G401.6 (cell line): ENCODE measurements around the gene NAV3.
"Not testable (repeated sequence)": the region's sequence is repeated elsewhere in the genome, so short reads cannot be mapped to it uniquely, and the experiment has no call there.

Experiments used
- FAIRE-seq: peaks from 2 replicates; lab custom pipeline; 2012; peaks lifted over from hg19 to GRCh38; lab: Jason Lieb, UNC

The NAV3 gene

DNA sequence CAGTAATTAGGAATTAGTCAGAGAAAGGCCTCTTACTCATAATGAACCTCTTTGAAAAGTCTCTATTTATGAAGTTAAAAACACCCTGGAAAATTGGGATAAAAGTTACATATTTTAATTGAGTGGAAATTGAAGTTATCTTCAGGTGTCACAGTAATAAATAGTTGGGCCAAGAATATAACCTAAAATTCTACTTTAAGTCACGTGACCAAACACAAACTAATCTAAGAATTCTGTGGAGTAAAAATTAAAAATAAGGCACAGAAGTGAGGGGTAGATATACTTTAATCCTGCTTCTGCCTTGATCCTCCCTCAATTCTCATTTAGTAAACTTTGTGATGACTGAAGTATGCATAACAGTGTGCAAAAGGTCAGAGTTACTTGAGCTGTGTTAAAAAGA, 226.4 kb downstream of the NAV3 start:
- no peak for FAIRE-seq

DNA sequence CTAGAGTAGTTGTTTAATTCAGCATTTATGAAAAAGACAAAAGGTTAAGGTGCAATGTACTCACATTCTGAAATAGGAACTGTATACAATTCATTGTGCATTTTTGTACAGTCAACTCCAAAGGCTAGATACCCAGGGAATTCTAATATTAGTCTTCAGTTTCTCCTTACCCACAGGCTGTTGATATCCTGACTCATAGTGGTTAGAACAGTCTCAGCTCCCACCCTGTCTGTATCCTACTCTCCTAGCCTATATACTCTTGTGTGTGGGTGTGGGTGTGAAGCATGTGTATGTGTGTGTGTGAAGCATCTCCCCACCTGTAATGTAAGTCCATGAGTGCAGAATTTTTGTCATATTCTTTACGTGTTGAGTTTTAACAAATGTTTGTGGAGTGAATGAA, 229.5 kb downstream of the NAV3 start:
- FAIRE-seq: no peak

GRCh38 chr12:78062786-78063185, 232.1 kb downstream of the NAV3 start:
- FAIRE-seq: no peak

DNA sequence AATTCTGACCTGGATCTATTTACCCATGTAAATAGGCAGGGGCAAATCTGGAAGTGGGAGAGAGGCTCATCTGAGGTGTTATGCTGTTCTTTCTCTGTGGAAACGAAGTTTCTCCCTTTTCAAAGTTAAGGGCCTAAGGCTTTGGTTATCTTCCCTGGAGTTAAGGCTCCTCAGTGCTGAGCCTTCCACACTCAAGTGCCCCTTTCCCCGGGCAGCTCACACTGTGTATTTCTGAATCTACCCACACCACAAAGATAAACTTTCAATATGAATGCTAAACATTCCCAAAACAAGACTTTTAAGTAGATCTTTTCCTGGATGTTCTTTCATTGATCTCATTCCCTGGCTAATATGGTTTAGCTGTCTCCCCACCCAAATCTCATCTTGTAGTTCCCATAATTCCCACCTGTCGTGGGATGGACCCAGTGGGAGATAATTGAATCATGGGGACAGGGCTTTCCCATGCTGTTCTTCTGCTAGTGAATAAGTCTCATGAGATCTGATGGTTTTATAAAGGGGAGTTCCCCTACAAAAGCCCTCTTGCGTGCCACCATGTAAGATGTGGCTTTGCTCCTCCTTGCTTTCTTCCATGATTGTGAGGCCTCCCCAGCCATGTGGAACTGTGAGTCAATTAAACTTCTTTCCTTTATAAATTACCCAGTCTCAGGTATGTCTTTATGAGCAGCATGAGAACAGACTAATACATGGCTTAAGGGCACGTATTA, 251.1 kb downstream of the NAV3 start:
- FAIRE-seq: no peak

DNA sequence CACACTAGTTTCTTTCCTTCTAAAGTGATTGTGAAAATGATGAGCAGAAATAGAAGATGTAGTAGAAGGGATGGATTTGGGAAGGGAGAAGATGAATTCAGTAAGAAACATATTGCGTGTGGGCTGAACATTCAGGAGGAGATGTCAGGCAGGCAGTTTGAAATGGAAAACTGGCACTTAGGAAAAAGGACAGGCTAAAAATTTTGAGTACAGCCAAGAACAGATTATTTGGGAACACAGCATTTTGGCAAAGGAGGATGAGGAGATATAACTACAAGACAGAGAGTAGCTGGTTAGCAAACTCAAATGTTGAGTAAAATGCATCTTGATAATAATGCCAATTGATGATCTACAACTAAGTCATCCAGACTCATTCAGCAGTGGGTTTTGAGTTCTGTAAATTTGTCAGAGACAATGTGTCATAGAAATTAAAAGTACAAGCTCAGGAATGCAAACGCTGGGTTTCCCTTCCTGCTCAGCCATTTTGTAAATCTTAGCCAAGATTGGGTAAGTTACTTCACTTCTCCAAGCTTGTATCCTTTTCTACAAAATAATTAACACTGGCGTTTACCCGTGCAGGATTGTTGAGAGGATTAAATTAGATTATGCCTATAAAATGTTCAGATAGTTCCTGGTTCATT, 255.0 kb downstream of the NAV3 start:
- no peak for FAIRE-seq

GRCh38 chr12:78086553-78087362, 256.1 kb downstream of the NAV3 start:
- FAIRE-seq: no peak

DNA sequence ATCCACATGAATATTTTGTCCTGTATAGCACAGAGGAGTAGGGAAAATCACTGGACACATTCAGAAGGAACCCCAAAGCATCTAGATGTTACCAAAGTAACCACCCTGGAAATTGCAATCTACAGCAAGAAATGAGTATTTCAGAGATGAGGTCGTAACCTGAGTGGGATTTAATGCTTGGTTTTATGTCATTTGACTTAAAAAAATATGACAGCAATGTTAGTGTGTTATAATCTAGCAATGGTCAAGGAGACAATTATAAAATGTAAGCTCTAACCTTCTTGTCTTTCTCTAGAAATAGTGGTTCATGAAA, 256.6 kb downstream of the NAV3 start:
- FAIRE-seq: no peak

- FAIRE-seq: no peak
These were observed 257.7 kb downstream of the NAV3 start for GRCh38 chr12:78088391-78088832.

GRCh38 chr12:78090266-78090665, 259.6 kb downstream of the NAV3 start:
- FAIRE-seq: no peak

- FAIRE-seq: no peak
These were observed 264.9 kb downstream of the NAV3 start for GRCh38 chr12:78095623-78096022.

DNA sequence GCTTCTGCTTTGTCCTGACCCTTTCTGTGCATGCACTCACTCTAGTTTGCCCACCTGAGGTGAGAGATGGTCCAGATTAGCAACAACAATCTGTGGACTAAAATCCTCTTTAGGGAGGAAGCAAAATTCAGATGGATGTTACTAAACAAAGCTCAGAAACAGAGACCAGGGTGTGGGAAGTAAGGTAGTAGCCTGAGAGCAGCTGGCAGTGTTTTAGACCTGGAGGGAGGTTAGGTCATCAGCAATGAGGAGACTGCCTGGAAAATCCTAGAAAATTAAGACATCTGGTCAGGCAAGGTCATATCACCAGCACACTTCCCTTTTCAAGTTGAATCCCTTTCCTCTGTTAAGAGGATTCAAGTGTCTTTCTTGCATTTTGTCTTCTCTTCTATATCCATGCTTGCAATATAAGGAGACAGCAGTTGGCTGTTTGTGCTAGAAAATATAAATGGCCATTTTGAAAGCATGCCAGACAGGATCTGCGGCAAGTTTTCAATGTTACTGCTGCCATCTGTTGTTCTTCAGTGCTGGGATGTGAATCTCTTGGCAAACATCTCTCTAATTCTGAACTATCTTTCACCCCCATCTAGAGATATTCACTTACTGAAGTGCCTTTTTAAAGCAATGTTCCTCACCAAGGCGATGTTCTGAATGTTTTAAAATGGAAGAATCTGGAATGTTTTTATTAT, 266.4 kb downstream of the NAV3 start:
- no peak for FAIRE-seq

GRCh38 chr12:78099806-78100205, 269.1 kb downstream of the NAV3 start:
- no peak for FAIRE-seq

- FAIRE-seq: no peak
These were observed 270.6 kb downstream of the NAV3 start for GRCh38 chr12:78101113-78101876.

- FAIRE-seq: no peak
These were observed 271.4 kb downstream of the NAV3 start for GRCh38 chr12:78101946-78102635.

DNA sequence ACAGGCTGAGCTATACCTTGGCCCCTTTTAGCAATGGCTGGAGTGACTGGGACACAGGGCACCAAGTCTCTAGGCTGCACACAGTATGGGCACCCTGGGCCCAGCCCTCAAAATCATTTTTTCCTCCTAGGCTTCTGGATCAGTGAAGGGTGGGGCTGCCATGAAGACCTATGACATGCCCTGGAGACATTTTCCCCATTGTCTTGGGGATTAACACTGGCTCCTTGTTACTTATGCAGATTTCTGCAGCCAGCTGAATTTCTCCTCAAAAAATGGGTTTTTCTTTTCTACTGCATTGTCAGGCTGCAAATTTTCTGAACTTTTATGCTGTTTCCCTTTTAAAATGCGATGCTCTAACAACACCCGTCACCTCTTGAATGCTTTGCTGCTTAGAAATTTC, 272.1 kb downstream of the NAV3 start:
- FAIRE-seq: not testable (repeated sequence)

GRCh38 chr12:78115889-78116288, 285.2 kb downstream of the NAV3 start:
- no peak for FAIRE-seq

GRCh38 chr12:78118036-78118435, 287.3 kb downstream of the NAV3 start:
- FAIRE-seq: no peak

DNA sequence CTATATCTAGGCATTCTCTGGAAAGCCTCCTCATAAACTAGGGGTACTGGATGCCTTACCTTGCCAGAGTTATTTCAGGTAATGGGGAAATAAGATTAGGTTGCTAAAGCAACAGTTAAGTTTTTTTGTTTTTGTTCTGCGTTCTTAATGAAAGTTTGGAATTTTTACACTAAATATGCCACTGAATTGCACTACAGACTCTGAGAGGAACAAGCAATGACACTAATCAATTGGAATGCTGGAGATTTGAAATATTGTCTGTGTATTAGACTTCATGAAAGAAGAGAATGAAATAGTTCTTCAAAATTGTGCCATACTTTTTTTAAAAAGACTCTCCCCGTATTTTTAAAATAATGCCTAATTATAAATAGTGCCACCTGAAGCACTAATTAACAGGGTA, 287.8 kb downstream of the NAV3 start:
- FAIRE-seq: no peak

DNA sequence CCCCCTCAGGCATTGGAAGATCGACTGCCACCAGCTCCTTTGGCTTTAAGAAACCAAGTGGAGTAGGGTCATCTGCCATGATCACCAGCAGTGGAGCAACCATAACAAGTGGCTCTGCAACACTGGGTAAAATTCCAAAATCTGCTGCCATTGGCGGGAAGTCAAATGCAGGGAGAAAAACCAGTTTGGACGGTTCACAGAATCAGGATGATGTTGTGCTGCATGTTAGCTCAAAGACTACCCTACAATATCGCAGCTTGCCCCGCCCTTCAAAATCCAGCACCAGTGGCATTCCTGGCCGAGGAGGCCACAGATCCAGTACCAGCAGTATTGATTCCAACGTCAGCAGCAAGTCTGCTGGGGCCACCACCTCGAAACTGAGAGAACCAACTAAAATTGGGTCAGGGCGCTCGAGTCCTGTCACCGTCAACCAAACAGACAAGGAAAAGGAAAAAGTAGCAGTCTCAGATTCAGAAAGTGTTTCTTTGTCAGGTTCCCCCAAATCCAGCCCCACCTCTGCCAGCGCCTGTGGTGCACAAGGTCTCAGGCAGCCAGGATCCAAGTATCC, 288.7 kb downstream of the NAV3 start:
- no peak for FAIRE-seq

- FAIRE-seq: no peak
These were observed 289.6 kb downstream of the NAV3 start for GRCh38 chr12:78120306-78120705.
